Stimulated activated naive B cell treated with anti-CD40 and anti-IgM and Interleukin-4, amounts not matched to agents 10 μg/mL and 1 μg/mL and 100 μg/mL, for 72 hours (primary cell): Measurements from ENCODE around the gene RBBP8.

Experiments used
- ATAC-seq, 2 donors: fragments of 150-1000 bp; cut with Tn5 transposase; replicated peaks; 2 replicates each; pipeline ENCODE4 v1.10.0; 2021; ENCODE audit warnings: moderate library complexity in 1 of 2
- DNase-seq: peaks from one replicate; pipeline ENCODE4 v3.0.0; 2021
- H3K27ac Mint-ChIP-seq: one replicate; pipeline ENCODE4 v1.8.0; 2022; ENCODE audit warnings: mild to moderate bottlenecking, mixed read lengths
- H3K27me3 Mint-ChIP-seq, 2 donors: one replicate each; pipeline ENCODE4 v1.8.0; 2022; ENCODE audit warnings: mixed read lengths in 2 of 2
- H3K36me3 Mint-ChIP-seq, 2 donors: one replicate each; pipeline ENCODE4 v1.8.0; 2022; ENCODE audit warnings: mixed read lengths in 2 of 2, mild to moderate bottlenecking in 1 of 2
- H3K4me1 Mint-ChIP-seq, 2 donors: one replicate each; pipeline ENCODE4 v1.8.0; 2022; ENCODE audit warnings: mixed read lengths in 2 of 2, mild to moderate bottlenecking in 1 of 2
- H3K4me3 Mint-ChIP-seq, 2 donors: one replicate each; pipeline ENCODE4 v1.8.0; 2022; ENCODE audit warnings: mild to moderate bottlenecking in 2 of 2, mixed read lengths in 2 of 2, moderate library complexity in 1 of 2
- H3K9me3 Mint-ChIP-seq, 2 donors: one replicate each; pipeline ENCODE4 v1.8.0; 2022; ENCODE audit warnings: mixed read lengths in 2 of 2, mild to moderate bottlenecking in 1 of 2

Gene RBBP8

GRCh38 chr18:23068011-23068410, 134.9 kb downstream of the RBBP8 start:
- Mint-ChIP-seq H3K4me1 (peaks cover 34 to 52% of the 10 kb centered on the region in 2 donors), H3K27ac (no peak overlapping the region), H3K36me3 (peaks cover 0 to 10% of the 10 kb centered on the region in 2 donors), H3K9me3 (peaks cover 4 to 10% of the 10 kb centered on the region in 2 donors), H3K4me3 (peak overlapping the region in 1 of 2 donors; percentile 3), H3K27me3 (no peaks in the 10 kb centered on the region)
- DNase-seq = no peak
- no peak for ATAC-seq

GRCh38 chr18:23068570-23069310, 135.6 kb downstream of the RBBP8 start:
- peaks cover 0 to 4% of the 10 kb centered on the region in 2 donors for H3K36me3 Mint-ChIP-seq
- no peaks in the 10 kb centered on the region for H3K27me3 Mint-ChIP-seq
- ATAC-seq (no peak), DNase-seq (no peak)
- H3K4me1 Mint-ChIP-seq = peaks cover 34 to 52% of the 10 kb centered on the region in 2 donors
- H3K4me3 Mint-ChIP-seq = no peak overlapping the region
- H3K27ac Mint-ChIP-seq = no peak overlapping the region
- peaks cover 2 to 4% of the 10 kb centered on the region in 2 donors for H3K9me3 Mint-ChIP-seq

- peaks cover 0 to 4% of the 10 kb centered on the region in 2 donors for H3K36me3 Mint-ChIP-seq
- peaks cover 2 to 4% of the 10 kb centered on the region in 2 donors for H3K9me3 Mint-ChIP-seq
- peaks cover 35 to 52% of the 10 kb centered on the region in 2 donors for H3K4me1 Mint-ChIP-seq
- DNase-seq = no peak
- peak overlapping the region; percentile 48 for H3K27ac Mint-ChIP-seq
- peak; percentile 29 to 44 for ATAC-seq
- H3K27me3 Mint-ChIP-seq = no peaks in the 10 kb centered on the region
- H3K4me3 Mint-ChIP-seq = peak overlapping the region in 1 of 2 donors; percentile 4
Measured at GRCh38 chr18:23069481-23069880, 136.4 kb downstream of the RBBP8 start.

- peak; percentile 38 to 43 for ATAC-seq
- Mint-ChIP-seq H3K27me3 (no peaks in the 10 kb centered on the region), H3K4me1 (peaks cover 35 to 52% of the 10 kb centered on the region in 2 donors), H3K36me3 (peaks cover 0 to 4% of the 10 kb centered on the region in 2 donors), H3K27ac (peak overlapping the region; percentile 48), H3K9me3 (peaks cover 2 to 4% of the 10 kb centered on the region in 2 donors), H3K4me3 (peak overlapping the region in 1 of 2 donors; percentile 4)
- DNase-seq = no peak
Measured at GRCh38 chr18:23069898-23070297, 136.8 kb downstream of the RBBP8 start.

- peak overlapping the region in 1 of 2 donors; percentile 4 for H3K4me3 Mint-ChIP-seq
- peak overlapping the region; percentile 72 for H3K27ac Mint-ChIP-seq
- ATAC-seq = peak; percentile 86 to 94
- peaks cover 35 to 52% of the 10 kb centered on the region in 2 donors for H3K4me1 Mint-ChIP-seq
- DNase-seq = peak; percentile 23
- peaks cover 2 to 4% of the 10 kb centered on the region in 2 donors for H3K9me3 Mint-ChIP-seq
- peaks cover 0 to 4% of the 10 kb centered on the region in 2 donors for H3K36me3 Mint-ChIP-seq
- H3K27me3 Mint-ChIP-seq = no peaks in the 10 kb centered on the region
Measured at GRCh38 chr18:23071285-23071684, 138.2 kb downstream of the RBBP8 start.

- H3K36me3 Mint-ChIP-seq = peaks cover 0 to 4% of the 10 kb centered on the region in 2 donors
- ATAC-seq (no peak), DNase-seq (no peak)
- no peak overlapping the region for H3K4me3 Mint-ChIP-seq
- peaks cover 1 to 2% of the 10 kb centered on the region in 2 donors for H3K9me3 Mint-ChIP-seq
- no peaks in the 10 kb centered on the region for H3K27me3 Mint-ChIP-seq
- H3K27ac Mint-ChIP-seq = no peak overlapping the region
- H3K4me1 Mint-ChIP-seq = peaks cover 35 to 51% of the 10 kb centered on the region in 2 donors
Measured at GRCh38 chr18:23072079-23072478, 139.0 kb downstream of the RBBP8 start.

GRCh38 chr18:23073996-23074606, 141.0 kb downstream of the RBBP8 start:
- no peak overlapping the region for H3K4me3 Mint-ChIP-seq
- no peak overlapping the region for H3K27ac Mint-ChIP-seq
- H3K36me3 Mint-ChIP-seq = no peaks in the 10 kb centered on the region
- ATAC-seq (no peak), DNase-seq (no peak)
- H3K27me3 Mint-ChIP-seq = no peaks in the 10 kb centered on the region
- H3K4me1 Mint-ChIP-seq = peaks cover 37 to 49% of the 10 kb centered on the region in 2 donors
- H3K9me3 Mint-ChIP-seq = no peaks in the 10 kb centered on the region
